Esophagus squamous epithelium (tissue), 5 donors: ENCODE measurements around the gene PABPN1. TPM values are rescaled to one million over a fixed set of nuclear protein-coding genes. Genes with fewer than 3 reads are reported as not detected.
A peak's percentile ranks its signal among the peaks of the same experiment; 100 is the strongest.

Experiments
- DNase-seq: peaks from one replicate; lab custom pipeline; 2025; lab: John Stamatoyannopoulos, UW
- H3K27ac ChIP-seq, 4 donors: fragments of 200-600 bp; sonication (generic); one replicate each; pipeline ENCODE4 v1.5.1; 2016 to 2019; ENCODE audit warnings: mild to moderate bottlenecking in 1 of 4
- H3K27me3 ChIP-seq, 4 donors: fragments of 200-600 bp; sonication (generic); 1 replicate in 3 of 4; 2 replicates in 1 of 4; pipeline versions ENCODE4 v1.5.1 to v1.6.0; 2017 to 2021; ENCODE audit warnings: antibody characterized with exemption in 1 of 4
- H3K36me3 ChIP-seq, 3 donors: fragments of 200-600 bp; sonication (generic); one replicate each; pipeline ENCODE4 v1.5.1; 2016 to 2019
- H3K4me1 ChIP-seq, 3 donors: fragments of 200-600 bp; sonication (generic); one replicate each; pipeline ENCODE4 v1.5.1; 2017 to 2019
- H3K4me3 ChIP-seq, 4 donors: fragments of 200-600 bp; sonication (generic); 1 replicate in 3 of 4; 2 replicates in 1 of 4; pipeline ENCODE4 v1.5.1; 2016 to 2019; ENCODE audit warnings: mild to moderate bottlenecking in 2 of 4, moderate library complexity in 1 of 4
- H3K9me3 ChIP-seq, 3 donors: fragments of 200-600 bp; sonication (generic); one replicate each; pipeline ENCODE4 v1.5.1; 2016 to 2019
- CTCF ChIP-seq, 6 experiments: fragments of 450-650 bp in 4 of 6; fragments of 200-600 bp in 2 of 6; sonication (generic) in 2 of 6; IDR thresholded peaks; one replicate each; pipeline ENCODE4 v1.5.1; 2016 to 2019; ENCODE audit warnings: antibody characterized with exemption in 6 of 6, mild to moderate bottlenecking in 4 of 6, moderate library complexity in 4 of 6
- POLR2A ChIP-seq, 4 donors: fragments of 450-650 bp; IDR thresholded peaks; one replicate each; pipeline ENCODE4 v1.6.1; 2017; ENCODE audit warnings: antibody characterized with exemption in 4 of 4, mild to moderate bottlenecking in 4 of 4, moderate library complexity in 3 of 4
- WGBS, 2 donors: methylation state at CpG; one replicate each; pipeline ENCODE4 v1.1.5; 2018; 5-methylcytosine and 5-hydroxymethylcytosine counted together
- intact Hi-C: fragments of 100-400 bp; cut with DNase I; formaldehyde crosslinking; loops from one replicate; pipeline ENCODE4 v1.15.0; 2022
- total RNA-seq, 4 donors: library from RNA; depleted of rRNA; stranded (reverse); fragments of >200 nt; gene quantifications; one replicate each; pipeline ENCODE4 v1.1.0, GENCODE V29; 2016
- donor health status: DM: yes; HTN: yes; CAD: no.

The PABPN1 gene
- total RNA-seq, 4 donors from 2014 or later = 28.2 to 63.8 (median 51.3) TPM

- no peak for DNase-seq
- TF ChIP-seq POLR2A (IDR thresholded peaks at IDR 0.05) (no peak), CTCF (IDR thresholded peaks at IDR 0.05) (no peak)
- 27 to 33% methylated on average over 6 to 8 of the region's 9 CpGs for WGBS, 2 donors
- H3K9me3 ChIP-seq = no peaks in the 10 kb centered on the region
- intact Hi-C loops = no loop called here
- H3K4me3 ChIP-seq = peak overlapping the region; percentile 82 to 99 (median 96)
- no peaks in the 10 kb centered on the region for H3K27me3 ChIP-seq
- H3K27ac ChIP-seq = peak overlapping the region; percentile 95 to 100 (median 98)
- peaks cover 13 to 45% (median 15%) of the 10 kb centered on the region in 3 donors for H3K4me1 ChIP-seq
- H3K36me3 ChIP-seq = peaks cover 0 to 17% (median 0%) of the 10 kb centered on the region in 3 donors
These were observed 36.4 kb upstream of the PABPN1 start for GRCh38 chr14:23284654-23285529.

GRCh38 chr14:23285530-23286019 is 35.7 kb upstream of the PABPN1 start:
- H3K9me3 ChIP-seq = no peaks in the 10 kb centered on the region
- TF ChIP-seq POLR2A (IDR thresholded peaks at IDR 0.05) = no peak
- peaks cover 0 to 17% (median 0%) of the 10 kb centered on the region in 3 donors for H3K36me3 ChIP-seq
- DNase-seq = no peak
- peak overlapping the region; percentile 82 to 99 (median 96) for H3K4me3 ChIP-seq
- WGBS, 2 donors = 0% methylated on average over 5 to 11 of the region's 22 CpGs
- H3K4me1 ChIP-seq = peaks cover 13 to 45% (median 15%) of the 10 kb centered on the region in 3 donors
- peak overlapping the region; percentile 95 to 100 (median 98) for H3K27ac ChIP-seq
- intact Hi-C loops = no loop called here
- no peaks in the 10 kb centered on the region for H3K27me3 ChIP-seq

- WGBS, 2 donors = 2 to 3% methylated on average over 11 to 14 of the region's 53 CpGs
- Histone ChIP-seq H3K9me3 (no peaks in the 10 kb centered on the region), H3K36me3 (peaks cover 0 to 15% (median 0%) of the 10 kb centered on the region in 3 donors), H3K4me1 (peaks cover 13 to 45% (median 15%) of the 10 kb centered on the region in 3 donors), H3K4me3 (peak within 1 kb of the TSS; percentile 82 to 99 (median 96)), H3K27ac (peak within 1 kb of the TSS; percentile 95 to 100 (median 98)), H3K27me3 (peaks cover 0 to 4% (median 0%) of the 10 kb centered on the region in 4 donors)
- intact Hi-C loops = no loop called here
- peak; percentile 92 for DNase-seq
- TF ChIP-seq CTCF (IDR thresholded peaks at IDR 0.05) = peak in 4 of 6 experiments; percentile 15 to 36 (median 24)
- peak in 3 of 4 donors; percentile 11 to 88 (median 39) for TF ChIP-seq POLR2A (IDR thresholded peaks at IDR 0.05)
These were observed 35.0 kb upstream of the PABPN1 start, which contains the start of gene HOMEZ for GRCh38 chr14:23286020-23286901. TSS of gene HOMEZ (minus strand) at chr14:23286132. CDS start at chr14:23285952, 180 bp downstream.

GRCh38 chr14:23286902-23287479 is 34.3 kb upstream of the PABPN1 start:
- Histone ChIP-seq H3K4me1 (peaks cover 13 to 45% (median 15%) of the 10 kb centered on the region in 3 donors), H3K4me3 (peak overlapping the region; percentile 82 to 99 (median 96)), H3K9me3 (no peaks in the 10 kb centered on the region), H3K36me3 (peaks cover 0 to 10% (median 0%) of the 10 kb centered on the region in 3 donors), H3K27ac (peak overlapping the region; percentile 95 to 100 (median 98)), H3K27me3 (peaks cover 0 to 6% (median 0%) of the 10 kb centered on the region in 4 donors)
- no peak for DNase-seq
- 42 to 60% methylated on average over 5 to 6 of the region's 6 CpGs for WGBS, 2 donors
- no peak for TF ChIP-seq CTCF (IDR thresholded peaks at IDR 0.05)
- no peak for TF ChIP-seq POLR2A (IDR thresholded peaks at IDR 0.05)
- intact Hi-C loops = no loop called here
